Activated CD8-positive, alpha-beta T cell treated with anti-CD3 and anti-CD28 coated beads for 36 hours (primary cell): Measurements from ENCODE around the gene COPS3. TPM values are rescaled to one million over a fixed set of nuclear protein-coding genes. Genes with fewer than 3 reads are reported as not detected.

Source experiments
- ATAC-seq: fragments of 200-7000 bp; cut with Tn5 transposase; one replicate; pipeline ENCODE4 v1.10.0; 2021; ENCODE audit warnings: mild to moderate bottlenecking, moderate library complexity
- CTCF ChIA-PET: fragments of 350-600 bp; sonication (Branson Sonifier 250); formaldehyde crosslinking; loops from one replicate; lab custom pipeline; 2021; ENCODE audit warnings: antibody characterized with exemption; lab: Charles Lee
- POLR2A ChIA-PET: fragments of 350-600 bp; sonication (Branson Sonifier 250); formaldehyde crosslinking; loops from one replicate; lab custom pipeline; 2021; ENCODE audit warnings: antibody characterized with exemption; lab: Charles Lee
- DNase-seq: peaks from one replicate; pipeline ENCODE4 v3.0.0-alpha.2; 2020
- H3K27ac Mint-ChIP-seq: one replicate; pipeline ENCODE4 v1.8.0; 2021; ENCODE audit warnings: mild to moderate bottlenecking, mixed read lengths
- H3K27me3 Mint-ChIP-seq: one replicate; pipeline ENCODE4 v1.8.0; 2021; ENCODE audit warnings: mixed read lengths
- H3K36me3 Mint-ChIP-seq: one replicate; pipeline ENCODE4 v1.8.0; 2021; ENCODE audit warnings: low read depth, mixed read lengths
- H3K4me1 Mint-ChIP-seq: one replicate; pipeline ENCODE4 v1.8.0; 2021; ENCODE audit warnings: low read depth, mixed read lengths
- H3K4me3 Mint-ChIP-seq: one replicate; pipeline ENCODE4 v1.8.0; 2021; ENCODE audit warnings: mild to moderate bottlenecking, moderate library complexity, mixed read lengths
- H3K9me3 Mint-ChIP-seq: one replicate; pipeline ENCODE4 v1.8.0; 2021; ENCODE audit warnings: mixed read lengths
- CTCF ChIP-seq: fragments of 200-600 bp; IDR thresholded peaks from one replicate; pipeline ENCODE4 v1.8.0; 2022; ENCODE audit warnings: antibody characterized with exemption, mild to moderate bottlenecking
- intact Hi-C: fragments of 100-400 bp; cut with micrococcal nuclease; formaldehyde crosslinking; loops from one replicate; pipeline ENCODE4 v1.10.0; 2022
- total RNA-seq, 2 experiments: library from RNA; stranded (reverse); gene quantifications; one replicate each; pipeline ENCODE4 v1.2.3, GENCODE V29; 2021

Gene COPS3
- 10 to 100 TPM; 91.1 to 99.8 TPM for total RNA-seq

GRCh38 chr17:17280613-17281549 lies at the start of gene COPS3:
Gene COPS3, minus strand, starts transcription at chr17:17281246. Its CDS starts 60 bp downstream, at chr17:17281186.
- POLR2A ChIA-PET, result interaction anchor here (0.6 to 3.3 kb wide), 12 partner anchors 8 to 311 kb away, joined by 3 to 22 read pairs (median 3); partner anchors contain the start of gene PEMT

GRCh38 chr17:17328251-17328650 lies 47.2 kb upstream of the COPS3 start:
- CTCF ChIA-PET, result no interaction called here
- no peaks in the 10 kb centered on the region for H3K27me3 Mint-ChIP-seq
- no peaks in the 10 kb centered on the region for H3K36me3 Mint-ChIP-seq

More at GRCh38 chr17:17280613-17281549, at the start of gene COPS3:
- Mint-ChIP-seq H3K27ac (peak within 1 kb of the TSS; percentile 83), H3K9me3 (no peaks in the 10 kb centered on the region), H3K4me3 (peak within 1 kb of the TSS; percentile 94), H3K36me3 (peaks cover 17% of the 10 kb centered on the region), H3K27me3 (no peaks in the 10 kb centered on the region), H3K4me1 (peaks cover 35% of the 10 kb centered on the region)
- CTCF ChIA-PET, result interaction anchor here (0.7 to 1.6 kb wide), 5 partner anchors 11 to 90 kb away, joined by 3 to 10 read pairs (median 4); no protein-coding TSS in a partner anchor
- peak; percentile 99 for DNase-seq
- intact Hi-C loops, result no loop called here
- ATAC-seq, result peak; percentile 92
- no peak for TF ChIP-seq CTCF

GRCh38 chr17:17326275-17326875 lies 45.3 kb upstream of the COPS3 start:
- Mint-ChIP-seq H3K4me3 (no peak overlapping the region), H3K9me3 (no peaks in the 10 kb centered on the region), H3K36me3 (no peaks in the 10 kb centered on the region), H3K27ac (no peak overlapping the region), H3K27me3 (no peaks in the 10 kb centered on the region), H3K4me1 (no peaks in the 10 kb centered on the region)
- TF ChIP-seq CTCF, result no peak
- CTCF ChIA-PET, result no interaction called here
- DNase-seq (no peak), ATAC-seq (no peak)
- intact Hi-C loops, result no loop called here
- POLR2A ChIA-PET, result no interaction called here

More at GRCh38 chr17:17328251-17328650, 47.2 kb upstream of the COPS3 start:
- POLR2A ChIA-PET, result no interaction called here
- Mint-ChIP-seq H3K4me1 (no peaks in the 10 kb centered on the region), H3K9me3 (no peaks in the 10 kb centered on the region), H3K27ac (no peak overlapping the region), H3K4me3 (no peak overlapping the region)
- no peak for ATAC-seq
- intact Hi-C loops, result no loop called here
- TF ChIP-seq CTCF, result no peak
- DNase-seq, result no peak

- Mint-ChIP-seq H3K9me3 (no peaks in the 10 kb centered on the region), H3K27ac (no peak overlapping the region), H3K4me3 (no peak overlapping the region), H3K4me1 (no peaks in the 10 kb centered on the region), H3K27me3 (no peaks in the 10 kb centered on the region), H3K36me3 (no peaks in the 10 kb centered on the region)
- ChIA-PET POLR2A (no interaction called here), CTCF (no interaction called here)
- ATAC-seq, result no peak
- TF ChIP-seq CTCF, result no peak
- intact Hi-C loops, result no loop called here
- DNase-seq, result no peak
Measured at GRCh38 chr17:17325816-17326215, 44.8 kb upstream of the COPS3 start.

GRCh38 chr17:17325228-17325627 lies 44.2 kb upstream of the COPS3 start:
- Mint-ChIP-seq H3K4me3 (no peak overlapping the region), H3K27me3 (no peaks in the 10 kb centered on the region), H3K4me1 (no peaks in the 10 kb centered on the region), H3K27ac (no peak overlapping the region), H3K36me3 (no peaks in the 10 kb centered on the region), H3K9me3 (no peaks in the 10 kb centered on the region)
- no peak for ATAC-seq
- CTCF ChIA-PET, result no interaction called here
- intact Hi-C loops, result no loop called here
- DNase-seq, result no peak
- POLR2A ChIA-PET, result no interaction called here
- TF ChIP-seq CTCF, result no peak
